ENCODE data around the gene RAB3C.

GRCh38 chr5:58718269-58718978, 135.5 kb downstream of the RAB3C start:
- TF ChIP-seq CTCF (IDR thresholded peaks at IDR 0.05): no peak
- no peak for TF ChIP-seq ZNF138 (CRISPR knock-in tag; conservative IDR thresholded peaks at IDR 0.05)
- TF ChIP-seq ZBTB21 (CRISPR knock-in tag; IDR thresholded peaks at IDR 0.05; ENCODE audit: borderline replicate concordance): no peak
- no peak for TF ChIP-seq TEAD4 (CRISPR knock-in tag; IDR thresholded peaks at IDR 0.05)
- TF ChIP-seq SP1 (CRISPR knock-in tag; conservative IDR thresholded peaks at IDR 0.05): no peak
- TF ChIP-seq, protein P1, sequence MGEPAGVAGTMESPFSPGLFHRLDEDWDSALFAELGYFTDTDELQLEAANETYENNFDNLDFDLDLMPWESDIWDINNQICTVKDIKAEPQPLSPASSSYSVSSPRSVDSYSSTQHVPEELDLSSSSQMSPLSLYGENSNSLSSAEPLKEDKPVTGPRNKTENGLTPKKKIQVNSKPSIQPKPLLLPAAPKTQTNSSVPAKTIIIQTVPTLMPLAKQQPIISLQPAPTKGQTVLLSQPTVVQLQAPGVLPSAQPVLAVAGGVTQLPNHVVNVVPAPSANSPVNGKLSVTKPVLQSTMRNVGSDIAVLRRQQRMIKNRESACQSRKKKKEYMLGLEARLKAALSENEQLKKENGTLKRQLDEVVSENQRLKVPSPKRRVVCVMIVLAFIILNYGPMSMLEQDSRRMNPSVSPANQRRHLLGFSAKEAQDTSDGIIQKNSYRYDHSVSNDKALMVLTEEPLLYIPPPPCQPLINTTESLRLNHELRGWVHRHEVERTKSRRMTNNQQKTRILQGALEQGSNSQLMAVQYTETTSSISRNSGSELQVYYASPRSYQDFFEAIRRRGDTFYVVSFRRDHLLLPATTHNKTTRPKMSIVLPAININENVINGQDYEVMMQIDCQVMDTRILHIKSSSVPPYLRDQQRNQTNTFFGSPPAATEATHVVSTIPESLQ (CRISPR knock-in tag; IDR thresholded peaks at IDR 0.05): no peak
- TF ChIP-seq ESRRA (CRISPR knock-in tag; IDR thresholded peaks at IDR 0.05; ENCODE audit: borderline replicate concordance): no peak
